Measurements from ENCODE around the gene PDE12. TPM values are rescaled to one million over a fixed set of nuclear protein-coding genes. Genes with fewer than 3 reads are reported as not detected.

PDE12 gene, protein sequence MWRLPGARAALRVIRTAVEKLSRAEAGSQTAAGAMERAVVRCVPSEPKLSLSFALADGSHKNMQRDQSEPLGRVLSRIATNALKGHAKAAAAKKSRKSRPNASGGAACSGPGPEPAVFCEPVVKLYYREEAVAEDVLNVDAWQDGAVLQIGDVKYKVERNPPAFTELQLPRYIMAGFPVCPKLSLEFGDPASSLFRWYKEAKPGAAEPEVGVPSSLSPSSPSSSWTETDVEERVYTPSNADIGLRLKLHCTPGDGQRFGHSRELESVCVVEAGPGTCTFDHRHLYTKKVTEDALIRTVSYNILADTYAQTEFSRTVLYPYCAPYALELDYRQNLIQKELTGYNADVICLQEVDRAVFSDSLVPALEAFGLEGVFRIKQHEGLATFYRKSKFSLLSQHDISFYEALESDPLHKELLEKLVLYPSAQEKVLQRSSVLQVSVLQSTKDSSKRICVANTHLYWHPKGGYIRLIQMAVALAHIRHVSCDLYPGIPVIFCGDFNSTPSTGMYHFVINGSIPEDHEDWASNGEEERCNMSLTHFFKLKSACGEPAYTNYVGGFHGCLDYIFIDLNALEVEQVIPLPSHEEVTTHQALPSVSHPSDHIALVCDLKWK
- 21.5 and 22.8 TPM in 2 replicates for total RNA-seq

DNA sequence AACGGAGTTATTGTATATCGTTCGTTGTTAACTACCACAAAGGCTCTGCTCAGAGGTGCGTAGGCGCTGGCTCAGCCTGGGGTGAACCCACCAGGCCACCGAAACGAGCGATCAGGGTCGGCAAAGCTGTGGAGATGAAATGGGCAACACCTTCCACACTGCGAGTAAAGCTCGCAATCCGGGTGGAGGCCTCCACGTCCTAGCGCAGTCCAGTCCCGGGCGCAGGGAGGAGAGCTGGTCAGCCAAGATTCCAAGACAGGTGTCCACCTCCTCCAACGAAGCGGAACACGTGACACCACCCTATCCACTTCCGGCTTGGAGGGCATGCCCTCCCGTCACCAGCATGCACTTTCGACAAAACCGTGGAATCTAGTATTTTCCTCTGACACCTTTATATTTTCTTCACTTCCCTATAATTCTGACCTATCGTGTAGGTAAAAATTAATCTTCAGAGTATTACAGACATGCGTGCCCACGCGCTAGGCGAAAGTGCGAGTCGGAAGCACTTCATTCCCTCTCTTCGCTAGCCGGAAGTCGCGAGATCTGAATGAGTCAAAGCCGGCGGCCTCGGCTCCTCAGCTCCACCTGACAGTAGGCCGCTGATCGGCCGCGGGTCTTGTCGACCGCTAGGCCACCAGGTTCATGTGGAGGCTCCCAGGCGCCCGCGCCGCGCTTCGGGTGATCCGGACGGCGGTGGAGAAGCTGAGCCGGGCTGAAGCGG is at the start of gene PDE12:
TSS of gene PDE12 (plus strand) at position 537 of the 721 bp plus-strand sequence. CDS start at position 643, 106 bp downstream.

DNA sequence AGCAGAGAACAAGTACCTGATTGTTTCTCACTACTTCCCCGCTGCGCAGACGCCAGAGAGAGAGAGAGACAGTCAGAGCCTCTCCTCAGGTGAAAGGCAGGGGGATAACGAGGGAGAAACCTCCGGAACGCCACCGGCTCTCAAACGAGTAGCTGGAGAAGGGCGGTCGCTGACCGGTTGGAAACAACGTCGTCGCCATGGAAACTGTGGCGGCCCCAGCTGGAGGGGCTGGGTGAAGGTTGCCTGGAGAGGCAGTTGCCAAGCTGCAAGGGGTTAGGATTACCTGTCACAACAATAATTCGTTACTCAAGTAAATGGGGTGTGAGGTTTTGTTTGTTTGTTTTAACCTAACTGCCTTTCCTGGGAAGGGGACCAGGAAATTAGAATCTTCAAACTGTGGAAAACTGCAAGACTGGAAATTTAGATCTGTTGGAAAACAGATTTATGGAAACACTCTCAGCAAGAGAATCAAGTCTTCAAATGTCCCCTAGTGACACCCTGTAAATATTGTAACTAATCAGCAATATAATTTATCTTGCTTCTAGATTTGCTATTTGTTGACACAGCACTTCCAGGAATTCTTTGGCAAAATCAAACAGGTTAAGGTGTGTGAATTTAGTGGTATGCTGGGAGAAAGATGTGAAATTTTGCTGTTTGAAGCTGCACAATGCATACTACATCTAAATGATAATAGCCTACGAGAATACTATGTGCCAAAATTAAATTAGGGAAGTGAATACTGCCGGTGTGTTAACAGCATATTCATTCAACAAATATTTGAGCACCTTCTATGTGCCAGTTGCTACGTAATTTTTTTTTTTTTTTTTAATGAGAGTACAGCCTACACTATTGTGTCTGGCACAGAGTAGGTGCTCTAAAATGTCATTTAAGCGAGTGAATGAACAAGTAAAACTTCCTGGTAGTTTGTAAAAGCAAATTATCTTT is 11.6 kb upstream of the PDE12 start, which contains the start of gene DNAH12:
TSS of gene DNAH12 (minus strand) at position 164 of the 945 bp plus-strand sequence. CDS start 1,474 bp downstream, outside the sequence.

DNA sequence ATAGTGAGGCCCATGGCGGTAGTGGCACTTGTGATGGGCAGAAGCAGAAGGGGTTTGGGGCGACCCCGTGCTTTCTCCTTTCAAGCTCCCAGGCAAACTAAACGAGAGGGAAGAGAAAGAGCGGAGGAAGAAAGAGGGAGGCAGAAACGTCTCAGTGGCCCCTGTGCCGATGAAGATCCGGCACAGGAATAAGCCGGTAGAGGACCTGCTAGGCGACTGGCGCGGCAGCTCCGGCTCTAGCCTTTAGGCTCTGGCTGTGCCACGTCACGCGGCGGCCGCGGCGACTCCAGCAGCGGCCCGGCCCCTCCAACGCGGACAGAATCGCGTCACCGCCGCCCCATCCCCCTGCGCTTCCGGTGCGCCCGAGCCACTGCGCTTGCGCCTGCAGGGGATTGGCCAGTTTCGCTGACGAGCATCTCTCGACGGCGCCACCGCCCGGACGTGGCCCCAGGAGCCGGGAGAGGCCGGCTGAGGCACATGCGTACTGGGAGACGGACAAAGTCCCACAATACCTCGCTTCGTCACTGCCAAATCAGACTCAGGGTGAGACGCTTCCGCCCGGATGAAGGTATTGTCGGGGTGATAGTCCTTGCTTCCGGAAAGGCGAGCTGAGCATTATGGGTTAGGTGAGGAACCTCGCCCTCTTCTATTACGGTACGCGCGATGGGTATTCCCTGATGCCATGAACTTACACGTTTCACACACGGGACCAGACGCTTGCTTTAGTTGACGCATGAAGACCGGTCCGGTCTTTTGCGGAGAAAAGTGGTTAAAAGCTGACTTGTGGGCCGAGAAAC is 41.3 kb downstream of the PDE12 start, which contains the start of gene ARF4:
TSS of gene ARF4 (minus strand) at position 218 of the 797 bp plus-strand sequence. CDS start at position 14, 204 bp downstream.

Other genes with a start within 250 kb of the PDE12 start
- not detected in 2 replicates for gene DNAH12, start 11.9 kb upstream of the PDE12 start, total RNA-seq
- gene ARF4, start 41.1 kb downstream of the PDE12 start, total RNA-seq: 128 and 146 TPM in 2 replicates
- gene DENND6A, start 136.8 kb downstream of the PDE12 start, total RNA-seq: 24.8 and 26.6 TPM in 2 replicates
- 47.3 and 49.5 TPM in 2 replicates for gene SLMAP, start 200.0 kb downstream of the PDE12 start, total RNA-seq